Testis (tissue), 2 donors: ENCODE data around the gene HINT2.

Experiments
- POLR2A ChIP-seq: fragments of 450-650 bp; IDR thresholded peaks from one replicate; pipeline ENCODE4 v1.6.1; 2017; ENCODE audit warnings: antibody characterized with exemption, mild to moderate bottlenecking, moderate library complexity
- TF ChIP-seq, protein P1 (sequence below), 3 experiments: fragments of 450-650 bp in 2 of 3; fragments of 200-600 bp in 1 of 3; sonication (generic) in 1 of 3; IDR thresholded peaks; one replicate each; pipeline ENCODE4 v1.5.1; 2016 to 2019; ENCODE audit warnings: antibody characterized with exemption in 3 of 3, mild to moderate bottlenecking in 2 of 3, moderate library complexity in 1 of 3

DNA sequence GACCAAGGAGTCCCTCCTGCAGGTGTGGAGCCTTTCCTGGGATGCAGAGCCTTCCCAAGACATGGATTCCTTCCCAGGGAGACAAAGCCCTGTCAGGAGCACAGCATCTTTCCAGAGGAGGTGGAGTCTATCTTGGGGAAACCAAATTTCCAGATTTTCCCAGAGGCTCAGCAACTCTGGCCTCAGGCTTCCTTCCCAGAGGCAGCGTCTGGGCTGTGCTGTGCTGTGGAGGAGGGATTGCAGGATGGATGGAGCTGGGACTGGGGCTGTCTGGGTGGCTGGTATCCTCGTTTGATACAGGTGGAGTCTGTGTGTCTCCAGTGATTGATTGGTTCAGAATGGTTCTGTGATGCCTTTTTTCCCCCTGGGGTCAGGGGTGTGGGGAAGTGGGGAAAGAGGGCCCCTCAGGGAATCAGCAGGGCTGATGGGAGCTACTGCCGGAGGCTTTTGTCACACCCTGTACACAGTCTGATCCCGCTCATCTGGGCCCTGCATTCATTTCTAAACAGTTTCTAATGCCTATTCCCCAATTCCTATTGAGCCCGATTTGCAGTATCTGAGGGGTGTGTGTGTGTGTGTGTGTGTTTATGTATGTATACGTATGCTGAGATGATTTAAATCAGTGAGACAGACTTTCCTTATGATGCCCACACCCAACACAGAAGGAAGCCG is 39.4 kb upstream of the HINT2 start:
- TF ChIP-seq, protein P1, sequence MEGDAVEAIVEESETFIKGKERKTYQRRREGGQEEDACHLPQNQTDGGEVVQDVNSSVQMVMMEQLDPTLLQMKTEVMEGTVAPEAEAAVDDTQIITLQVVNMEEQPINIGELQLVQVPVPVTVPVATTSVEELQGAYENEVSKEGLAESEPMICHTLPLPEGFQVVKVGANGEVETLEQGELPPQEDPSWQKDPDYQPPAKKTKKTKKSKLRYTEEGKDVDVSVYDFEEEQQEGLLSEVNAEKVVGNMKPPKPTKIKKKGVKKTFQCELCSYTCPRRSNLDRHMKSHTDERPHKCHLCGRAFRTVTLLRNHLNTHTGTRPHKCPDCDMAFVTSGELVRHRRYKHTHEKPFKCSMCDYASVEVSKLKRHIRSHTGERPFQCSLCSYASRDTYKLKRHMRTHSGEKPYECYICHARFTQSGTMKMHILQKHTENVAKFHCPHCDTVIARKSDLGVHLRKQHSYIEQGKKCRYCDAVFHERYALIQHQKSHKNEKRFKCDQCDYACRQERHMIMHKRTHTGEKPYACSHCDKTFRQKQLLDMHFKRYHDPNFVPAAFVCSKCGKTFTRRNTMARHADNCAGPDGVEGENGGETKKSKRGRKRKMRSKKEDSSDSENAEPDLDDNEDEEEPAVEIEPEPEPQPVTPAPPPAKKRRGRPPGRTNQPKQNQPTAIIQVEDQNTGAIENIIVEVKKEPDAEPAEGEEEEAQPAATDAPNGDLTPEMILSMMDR (IDR thresholded peaks at IDR 0.05) = no peak
- TF ChIP-seq POLR2A = no peak
